MCF 10A (cell line): ENCODE data around the gene SBF2. TPM values are rescaled to one million over a fixed set of nuclear protein-coding genes. Genes with fewer than 3 reads are reported as not detected.

Experiments
- BruUV-seq: library from RNA; stranded (reverse); fragments of 400-500 nt; replicated peaks from 2 replicates; lab custom pipeline; 2021; lab: Mats Ljungman, UMichigan
- CTCF ChIA-PET: fragments of 300-600 bp; sonication (Branson Sonifier 250); formaldehyde crosslinking; extraction: SDS; loops from one replicate; lab custom pipeline; 2021; ENCODE audit warnings: antibody characterized with exemption, inconsistent platforms; lab: Yijun Ruan, JAX
- POLR2A ChIA-PET: fragments of 300-600, 350-650 bp; sonication (Branson Sonifier 250); formaldehyde crosslinking; extraction: SDS; loops from one replicate; lab custom pipeline; 2020; ENCODE audit warnings: antibody characterized with exemption, inconsistent platforms; lab: Yijun Ruan, JAX
- DNase-seq: peaks from one replicate; pipeline ENCODE4 v3.0.0-alpha.2; 2018; ENCODE audit not compliant: unreplicated experiment
- H3K27ac Mint-ChIP-seq: one replicate; pipeline ENCODE4 v1.8.0; 2022; ENCODE audit warnings: mild to moderate bottlenecking, low read depth, mixed read lengths; ENCODE audit not compliant: unreplicated experiment
- H3K27me3 Mint-ChIP-seq: one replicate; pipeline ENCODE4 v1.8.0; 2022; ENCODE audit warnings: mixed read lengths; ENCODE audit not compliant: insufficient read depth, unreplicated experiment
- H3K36me3 Mint-ChIP-seq: one replicate; pipeline ENCODE4 v1.8.0; 2022; ENCODE audit warnings: mild to moderate bottlenecking, moderate library complexity, mixed read lengths; ENCODE audit not compliant: insufficient read depth, unreplicated experiment
- H3K4me1 Mint-ChIP-seq: one replicate; pipeline ENCODE4 v1.8.0; 2022; ENCODE audit warnings: mixed read lengths; ENCODE audit not compliant: insufficient read depth, unreplicated experiment
- H3K4me3 Mint-ChIP-seq: one replicate; pipeline ENCODE4 v1.8.0; 2022; ENCODE audit warnings: mild to moderate bottlenecking, moderate library complexity, mixed read lengths; ENCODE audit not compliant: unreplicated experiment
- H3K9me3 Mint-ChIP-seq: one replicate; pipeline ENCODE4 v1.8.0; 2022; ENCODE audit warnings: mixed read lengths; ENCODE audit not compliant: unreplicated experiment
- CTCF ChIP-seq: fragments of 200-600 bp; IDR thresholded peaks from one replicate; pipeline ENCODE4 v1.8.0; 2022; ENCODE audit warnings: antibody characterized with exemption, mild to moderate bottlenecking; ENCODE audit not compliant: unreplicated experiment
- intact Hi-C: fragments of 100-400 bp; cut with micrococcal nuclease; formaldehyde crosslinking; loops from 2 replicates; pipeline ENCODE4 v1.14.1; 2022
- total RNA-seq: library from RNA; stranded (reverse); gene quantifications from 2 replicates; pipeline ENCODE4 v1.2.3, GENCODE V29; 2022

SBF2 gene
- total RNA-seq, 1 experiment from 2014 or later = 28.3 TPM

- H3K36me3 Mint-ChIP-seq = peaks cover 15% of the 10 kb centered on the region
- H3K27ac Mint-ChIP-seq = no peak overlapping the region
- CTCF ChIA-PET = interaction anchor here (1.2 kb wide), 1 partner anchor 197 kb away, joined by 4 read pairs; no protein-coding TSS in a partner anchor
- intact Hi-C loops = no loop called here
- no peaks in the 10 kb centered on the region for H3K9me3 Mint-ChIP-seq
- no peak for TF ChIP-seq CTCF
- H3K27me3 Mint-ChIP-seq = no peaks in the 10 kb centered on the region
- POLR2A ChIA-PET = interaction anchor here (0.7 kb wide), 1 partner anchor 981 kb away, joined by 3 read pairs; no protein-coding TSS in a partner anchor
- no peaks in the 10 kb centered on the region for H3K4me1 Mint-ChIP-seq
- no TSS peak for BruUV-seq
- no peak overlapping the region for H3K4me3 Mint-ChIP-seq
- DNase-seq = no peak
These were observed 337.5 kb downstream of the SBF2 start for GRCh38 chr11:9956483-9956882.

- Mint-ChIP-seq H3K4me1 (no peaks in the 10 kb centered on the region), H3K36me3 (peaks cover 15% of the 10 kb centered on the region), H3K4me3 (no peak overlapping the region), H3K9me3 (no peaks in the 10 kb centered on the region), H3K27me3 (no peaks in the 10 kb centered on the region), H3K27ac (no peak overlapping the region)
- ChIA-PET POLR2A (no interaction called here), CTCF (interaction anchor here (1.0 to 1.2 kb wide), 2 partner anchors 196 to 221 kb away, joined by 3 to 4 read pairs; no protein-coding TSS in a partner anchor)
- DNase-seq = no peak
- intact Hi-C loops = no loop called here
- no peak for TF ChIP-seq CTCF
- BruUV-seq = no TSS peak
These were observed 338.6 kb downstream of the SBF2 start for GRCh38 chr11:9955391-9955790.

- H3K4me3 Mint-ChIP-seq = no peak overlapping the region
- no peaks in the 10 kb centered on the region for H3K4me1 Mint-ChIP-seq
- ChIA-PET CTCF (interaction anchor here (0.7 kb wide), 1 partner anchor 15 kb away, joined by 3 read pairs; no protein-coding TSS in a partner anchor), POLR2A (interaction anchor here (0.6 to 1.6 kb wide), 4 partner anchors 31 to 220 kb away, joined by 3 to 4 read pairs (median 3); no protein-coding TSS in a partner anchor)
- H3K27me3 Mint-ChIP-seq = no peaks in the 10 kb centered on the region
- no TSS peak for BruUV-seq
- no peaks in the 10 kb centered on the region for H3K9me3 Mint-ChIP-seq
- H3K36me3 Mint-ChIP-seq = peaks cover 8% of the 10 kb centered on the region
- H3K27ac Mint-ChIP-seq = no peak overlapping the region
- DNase-seq = peak; percentile 42
- intact Hi-C loops = no loop called here
- TF ChIP-seq CTCF = no peak
These were observed 339.9 kb downstream of the SBF2 start for GRCh38 chr11:9953994-9954626.

GRCh38 chr11:9952511-9953196 is 341.4 kb downstream of the SBF2 start:
- CTCF ChIA-PET = interaction anchor here (0.6 to 0.9 kb wide), 3 partner anchors 11 to 721 kb away, joined by 3 to 5 read pairs (median 4); no protein-coding TSS in a partner anchor
- no peak for TF ChIP-seq CTCF
- Mint-ChIP-seq H3K4me3 (no peak overlapping the region), H3K9me3 (no peaks in the 10 kb centered on the region), H3K4me1 (no peaks in the 10 kb centered on the region), H3K27ac (no peak overlapping the region), H3K27me3 (no peaks in the 10 kb centered on the region), H3K36me3 (peaks cover 5% of the 10 kb centered on the region)
- DNase-seq = no peak
- POLR2A ChIA-PET = no interaction called here
- intact Hi-C loops = no loop called here
- BruUV-seq = no TSS peak
